Urinary bladder (tissue), 4 donors: ENCODE results near the gene KLHL28. TPM values are rescaled to one million over a fixed set of nuclear protein-coding genes. Genes with fewer than 3 reads are reported as not detected.

ENCODE experiments used
- DNase-seq: peaks from one replicate; pipeline ENCODE4 v3.0.0-alpha.2; 2015; ENCODE audit errors: extremely low spot score
- H3K27ac ChIP-seq: one replicate; pipeline ENCODE4 v1.5.1; 2013; ENCODE audit warnings: low read depth, mild to moderate bottlenecking, moderate library complexity
- H3K36me3 ChIP-seq: one replicate; pipeline ENCODE4 v1.6.1; 2013; ENCODE audit warnings: mild to moderate bottlenecking, moderate library complexity; ENCODE audit not compliant: insufficient read depth
- H3K4me1 ChIP-seq: one replicate; pipeline ENCODE4 v1.6.1; 2013; ENCODE audit warnings: mild to moderate bottlenecking, moderate library complexity; ENCODE audit not compliant: insufficient read depth
- H3K4me3 ChIP-seq: one replicate; pipeline ENCODE4 v1.5.1; 2013; ENCODE audit warnings: low read depth, low read length
- WGBS: extraction: QIAGEN DNeasy Blood & Tissue Kit; methylation state at CpG from one replicate; pipeline ENCODE4 v1.1.7; 2013; 5-methylcytosine and 5-hydroxymethylcytosine counted together
- polyA plus RNA-seq: library from polyadenylated mRNA; stranded (reverse); fragments of 200-250 nt; gene quantifications from one replicate; pipeline ENCODE4 v1.2.3, GENCODE V29; 2013
- total RNA-seq: library from RNA; depleted of rRNA; stranded (reverse); fragments of >200 nt; gene quantifications from one replicate; pipeline ENCODE4 v1.2.3, GENCODE V29; 2014
- donor health status: healthy with polysubstance abuse.
- donor health status: healthy.

KLHL28 gene, protein sequence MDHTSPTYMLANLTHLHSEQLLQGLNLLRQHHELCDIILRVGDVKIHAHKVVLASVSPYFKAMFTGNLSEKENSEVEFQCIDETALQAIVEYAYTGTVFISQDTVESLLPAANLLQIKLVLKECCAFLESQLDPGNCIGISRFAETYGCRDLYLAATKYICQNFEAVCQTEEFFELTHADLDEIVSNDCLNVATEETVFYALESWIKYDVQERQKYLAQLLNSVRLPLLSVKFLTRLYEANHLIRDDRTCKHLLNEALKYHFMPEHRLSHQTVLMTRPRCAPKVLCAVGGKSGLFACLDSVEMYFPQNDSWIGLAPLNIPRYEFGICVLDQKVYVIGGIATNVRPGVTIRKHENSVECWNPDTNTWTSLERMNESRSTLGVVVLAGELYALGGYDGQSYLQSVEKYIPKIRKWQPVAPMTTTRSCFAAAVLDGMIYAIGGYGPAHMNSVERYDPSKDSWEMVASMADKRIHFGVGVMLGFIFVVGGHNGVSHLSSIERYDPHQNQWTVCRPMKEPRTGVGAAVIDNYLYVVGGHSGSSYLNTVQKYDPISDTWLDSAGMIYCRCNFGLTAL
- total RNA-seq (36.7 TPM), polyA plus RNA-seq (5.6 TPM)

DNA sequence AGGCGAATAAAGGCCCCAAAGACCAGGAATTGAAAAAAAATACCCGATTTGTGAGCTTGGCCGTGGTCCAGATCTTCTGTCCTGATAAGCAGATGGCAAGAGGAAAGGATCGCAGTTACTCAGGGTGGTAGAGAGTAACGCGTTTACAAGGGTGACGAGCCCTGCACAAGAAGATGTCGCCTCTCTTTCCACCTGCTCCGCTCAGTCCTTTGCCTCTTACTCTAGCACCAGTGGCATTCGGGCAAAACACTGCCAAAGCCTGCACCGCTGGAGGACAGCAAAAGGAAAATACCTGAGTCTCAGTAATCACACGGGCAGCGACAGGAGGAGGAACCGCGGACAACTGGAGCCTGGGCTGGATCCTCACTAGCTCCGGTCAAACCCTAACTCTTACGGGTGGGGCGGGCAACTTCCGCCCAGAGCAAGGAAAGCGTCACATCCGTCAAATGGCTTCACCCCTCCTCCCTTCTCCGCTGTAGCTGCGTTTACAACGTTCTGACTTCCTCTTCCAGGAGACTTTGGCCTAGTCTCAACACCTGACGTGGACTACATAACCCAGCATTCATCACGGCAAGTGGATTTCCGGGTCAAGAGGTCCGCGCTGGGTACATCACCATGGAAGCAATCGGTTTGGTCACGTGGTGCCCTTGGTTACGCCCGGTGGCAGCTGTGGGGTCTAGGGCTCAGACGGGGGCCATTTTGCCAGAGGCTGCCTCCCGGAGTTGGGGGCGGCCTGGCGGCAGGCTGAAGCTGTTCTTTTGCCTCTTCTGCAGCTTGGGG lies at the start of gene KLHL28, which contains the start of gene TOGARAM1:
Gene KLHL28, minus strand, starts transcription at position 394 of the 780 bp plus-strand sequence. CDS start 16,019 bp downstream, outside the sequence.
Gene TOGARAM1, plus strand, starts transcription at position 637 of the 780 bp plus-strand sequence. CDS start 232 bp downstream, outside the sequence.
- DNase-seq: peak; percentile 100
- H3K27ac ChIP-seq: peak within 1 kb of the TSS; percentile 90
- no peaks in the 10 kb centered on the region for H3K4me1 ChIP-seq
- no peaks in the 10 kb centered on the region for H3K36me3 ChIP-seq
- H3K4me3 ChIP-seq: peak within 1 kb of the TSS; percentile 76
- WGBS: under 1% methylated on average over 37 of the region's 37 CpGs

DNA sequence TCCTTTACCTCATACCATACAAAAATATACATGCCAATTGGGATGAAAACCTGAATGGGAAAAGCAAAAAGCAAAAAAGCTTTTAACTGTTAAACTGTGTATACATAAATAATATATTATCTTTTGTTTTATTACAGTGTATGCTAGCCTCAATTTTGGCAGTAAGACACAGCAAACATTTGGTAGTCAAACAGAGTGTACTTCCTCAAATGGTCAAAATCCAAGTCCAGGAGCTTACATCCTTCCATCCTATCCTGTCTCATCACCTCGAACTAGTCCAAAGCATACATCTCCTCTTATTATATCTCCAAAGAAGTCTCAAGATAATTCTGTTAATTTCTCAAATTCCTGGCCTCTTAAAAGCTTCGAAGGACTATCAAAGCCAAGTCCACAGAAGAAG lies 42.2 kb upstream of the KLHL28 start:
- H3K36me3 ChIP-seq: peaks cover 2% of the 10 kb centered on the region
- DNase-seq: no peak
- no peaks in the 10 kb centered on the region for H3K4me1 ChIP-seq
- H3K4me3 ChIP-seq: no peak overlapping the region
- WGBS: 54% methylated on average over 2 of the region's 2 CpGs
- no peak overlapping the region for H3K27ac ChIP-seq

DNA sequence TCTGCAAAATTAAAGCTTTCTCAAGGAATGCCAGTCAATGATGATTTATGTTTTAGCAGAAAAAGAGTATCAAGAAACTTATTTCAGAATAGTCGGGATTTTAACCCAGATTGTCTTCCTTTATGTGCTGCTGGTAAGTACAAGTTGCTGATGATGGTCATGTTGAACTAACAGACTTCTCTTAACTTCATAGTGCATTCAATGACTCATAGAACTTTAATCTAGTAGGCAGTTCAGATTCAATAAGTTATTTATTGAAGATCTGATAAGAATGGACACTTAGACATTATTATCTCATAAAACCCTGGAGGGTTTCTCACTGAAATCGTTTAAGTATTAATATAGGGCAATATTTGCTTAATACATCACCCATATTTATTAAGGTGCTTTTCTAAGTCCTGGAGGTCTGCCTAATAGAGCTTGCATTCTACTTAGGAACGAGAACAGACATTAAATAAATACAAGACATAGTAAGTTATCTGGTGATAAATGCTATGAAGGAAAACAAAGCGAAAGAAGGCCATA lies 34.1 kb upstream of the KLHL28 start:
- Histone ChIP-seq H3K27ac (no peak overlapping the region), H3K36me3 (peaks cover 2% of the 10 kb centered on the region), H3K4me3 (no peak overlapping the region), H3K4me1 (no peaks in the 10 kb centered on the region)
- no peak for DNase-seq
- WGBS: 72% methylated on average over 4 of the region's 4 CpGs

DNA sequence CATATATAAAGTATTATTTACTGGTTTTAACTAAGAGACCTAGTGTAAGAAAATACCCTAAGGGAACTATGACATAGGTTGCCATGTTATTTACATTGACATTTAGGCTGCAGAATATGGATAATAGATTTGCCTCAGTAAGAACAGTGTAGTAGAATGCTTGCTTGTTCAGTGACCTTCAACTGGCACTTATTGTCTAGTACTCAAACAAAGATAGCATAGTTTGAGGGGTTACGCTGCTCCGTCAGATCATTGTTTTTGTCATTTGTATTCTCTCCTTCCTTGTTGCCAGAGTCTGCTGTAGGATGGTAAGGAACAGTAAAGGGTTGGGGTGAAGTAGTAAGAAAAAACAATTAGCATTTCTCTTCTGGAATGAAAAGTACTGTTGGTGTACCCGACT lies 33.4 kb upstream of the KLHL28 start:
- Histone ChIP-seq H3K27ac (no peak overlapping the region), H3K4me1 (no peaks in the 10 kb centered on the region), H3K4me3 (no peak overlapping the region), H3K36me3 (peaks cover 2% of the 10 kb centered on the region)
- WGBS: 93% methylated on average over 3 of the region's 3 CpGs
- DNase-seq: no peak

DNA sequence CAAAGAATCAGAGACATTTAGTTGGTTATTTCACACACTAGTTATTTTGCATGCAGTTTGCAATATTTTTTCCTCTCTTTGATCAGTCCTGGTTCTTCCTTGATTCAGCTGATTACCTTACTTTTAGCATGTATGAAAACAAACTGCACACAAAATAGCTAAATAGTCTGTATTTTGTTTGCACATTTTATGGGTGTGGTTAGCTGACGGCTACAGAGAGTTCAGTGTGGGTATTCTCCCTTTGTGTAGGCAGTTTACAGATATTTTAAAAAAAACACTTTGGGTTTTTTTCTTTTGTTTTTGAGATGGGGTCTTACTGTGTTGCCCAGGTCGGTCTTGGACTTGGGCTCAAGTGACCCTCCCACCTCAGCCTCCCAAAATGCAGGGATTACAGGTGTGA lies 28.8 kb upstream of the KLHL28 start:
- 67% methylated on average over 2 of the region's 2 CpGs for WGBS
- H3K4me1 ChIP-seq: no peaks in the 10 kb centered on the region
- no peak for DNase-seq
- no peak overlapping the region for H3K4me3 ChIP-seq
- no peak overlapping the region for H3K27ac ChIP-seq
- H3K36me3 ChIP-seq: no peaks in the 10 kb centered on the region

DNA sequence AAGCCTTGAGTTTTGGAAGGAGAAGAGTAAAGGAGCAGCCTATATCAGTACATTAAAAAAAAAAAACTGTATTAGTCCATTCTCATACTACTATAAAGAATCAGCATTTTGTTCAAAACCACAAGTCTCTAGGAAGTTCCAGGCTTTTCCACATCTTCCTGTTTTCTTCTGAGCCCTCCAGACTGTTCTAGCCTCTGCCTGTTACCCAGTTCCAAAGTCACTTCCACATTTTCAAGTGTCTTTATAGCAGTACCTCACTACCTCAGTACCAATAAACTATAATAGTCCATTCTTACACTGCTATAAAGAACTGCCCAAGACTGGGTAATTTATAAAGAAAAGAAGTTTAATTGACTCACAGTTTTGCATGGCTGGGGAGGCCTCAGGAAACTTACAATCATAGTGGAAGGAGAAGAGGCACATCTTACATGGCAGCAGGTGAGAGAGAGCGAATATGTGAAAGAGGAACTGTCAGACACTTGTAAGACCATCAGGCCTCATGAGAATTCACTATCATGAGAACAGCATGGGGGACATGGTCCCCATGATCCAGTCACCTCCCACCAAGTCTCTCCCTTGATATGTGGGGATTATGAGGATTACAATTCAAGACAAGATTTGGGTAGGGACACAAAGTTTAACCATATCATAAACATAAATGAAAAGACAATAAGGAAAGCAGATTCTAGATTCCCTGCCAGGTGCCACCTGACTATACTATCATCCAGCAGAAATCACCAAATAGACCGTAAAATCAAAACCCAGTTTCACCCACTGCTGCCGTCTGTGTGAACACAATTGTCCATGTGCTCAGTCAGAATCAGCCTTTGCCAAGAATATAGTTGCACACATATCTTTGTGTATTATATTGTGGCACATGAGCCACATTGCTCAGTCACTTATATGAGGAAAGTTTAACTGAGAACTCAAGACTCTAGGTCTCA lies 28.0 kb upstream of the KLHL28 start:
- H3K4me1 ChIP-seq: no peaks in the 10 kb centered on the region

DNA sequence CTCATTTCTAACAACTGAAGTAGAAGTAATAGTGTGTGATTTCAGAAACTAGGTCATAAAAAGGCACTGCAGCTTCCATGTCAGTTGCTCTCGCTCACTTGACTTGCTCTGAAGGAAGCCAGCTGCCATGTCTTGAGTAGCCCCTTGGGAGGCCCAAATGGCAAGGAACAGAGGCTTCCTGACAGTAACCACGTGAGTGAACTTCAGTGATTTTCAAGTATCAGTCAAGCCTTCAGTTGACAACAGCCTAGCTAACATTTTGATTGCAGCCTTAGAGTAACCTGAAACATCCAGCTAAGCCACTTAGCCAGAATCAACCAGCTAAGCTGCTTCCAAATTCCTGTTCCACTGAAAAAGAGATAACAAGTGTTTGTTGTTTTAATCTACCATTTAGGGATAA lies 26.9 kb upstream of the KLHL28 start:
- WGBS: 42% methylated on average over 2 of the region's 2 CpGs
- H3K4me1 ChIP-seq: no peaks in the 10 kb centered on the region
- no peak overlapping the region for H3K27ac ChIP-seq
- H3K36me3 ChIP-seq: no peaks in the 10 kb centered on the region
- no peak for DNase-seq
- no peak overlapping the region for H3K4me3 ChIP-seq

More for the DNA sequence above, 28.0 kb upstream of the KLHL28 start:
- no peak for DNase-seq
- WGBS: 77% methylated on average over 3 of the region's 3 CpGs
- H3K36me3 ChIP-seq: no peaks in the 10 kb centered on the region
- H3K27ac ChIP-seq: no peak overlapping the region
- no peak overlapping the region for H3K4me3 ChIP-seq

DNA sequence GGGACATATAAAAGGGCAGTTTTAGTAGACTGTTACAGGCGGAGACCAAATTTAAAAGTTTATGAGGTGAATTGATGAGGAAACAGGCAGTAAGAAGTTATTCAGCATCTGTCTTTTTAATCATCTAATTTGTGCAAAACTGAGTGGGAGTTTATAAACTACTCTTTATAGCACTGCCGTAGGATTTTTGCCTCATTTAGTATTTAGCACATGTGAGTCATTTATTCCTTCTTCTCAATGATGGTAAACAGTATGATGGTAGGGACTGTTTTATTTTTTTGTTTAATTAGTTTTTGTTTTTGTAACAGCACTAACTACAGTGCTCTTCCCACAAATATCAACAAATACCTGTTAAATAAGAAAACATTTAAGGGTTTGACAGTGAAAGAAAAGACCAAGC lies 20.8 kb upstream of the KLHL28 start:
- WGBS: 79% methylated on average over 2 of the region's 2 CpGs
- no peak overlapping the region for H3K27ac ChIP-seq
- no peaks in the 10 kb centered on the region for H3K36me3 ChIP-seq
- H3K4me3 ChIP-seq: no peak overlapping the region
- DNase-seq: no peak
- peaks cover 1% of the 10 kb centered on the region for H3K4me1 ChIP-seq

DNA sequence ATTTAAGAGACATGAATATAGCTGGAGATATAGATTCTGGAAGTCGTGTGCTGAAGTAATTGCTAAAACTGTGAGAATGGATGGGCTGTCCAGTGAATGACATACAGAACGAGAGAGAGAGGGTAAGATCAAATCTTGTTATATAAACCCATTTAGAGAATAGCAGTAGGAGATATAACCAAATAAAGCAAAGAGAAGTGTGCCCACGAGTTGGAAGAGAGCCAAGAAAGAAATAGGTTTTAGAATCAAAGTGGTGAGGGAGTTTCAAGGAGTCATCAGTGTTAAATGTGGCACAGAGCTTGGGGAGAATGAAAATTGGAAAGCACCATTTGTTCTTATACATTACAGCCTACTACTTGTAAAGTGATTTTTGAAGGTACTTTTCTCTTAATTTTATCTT lies 19.5 kb upstream of the KLHL28 start:
- Histone ChIP-seq H3K4me1 (peaks cover 1% of the 10 kb centered on the region), H3K4me3 (no peak overlapping the region), H3K36me3 (no peaks in the 10 kb centered on the region), H3K27ac (no peak overlapping the region)
- 72% methylated on average over 3 of the region's 3 CpGs for WGBS
- DNase-seq: no peak

DNA sequence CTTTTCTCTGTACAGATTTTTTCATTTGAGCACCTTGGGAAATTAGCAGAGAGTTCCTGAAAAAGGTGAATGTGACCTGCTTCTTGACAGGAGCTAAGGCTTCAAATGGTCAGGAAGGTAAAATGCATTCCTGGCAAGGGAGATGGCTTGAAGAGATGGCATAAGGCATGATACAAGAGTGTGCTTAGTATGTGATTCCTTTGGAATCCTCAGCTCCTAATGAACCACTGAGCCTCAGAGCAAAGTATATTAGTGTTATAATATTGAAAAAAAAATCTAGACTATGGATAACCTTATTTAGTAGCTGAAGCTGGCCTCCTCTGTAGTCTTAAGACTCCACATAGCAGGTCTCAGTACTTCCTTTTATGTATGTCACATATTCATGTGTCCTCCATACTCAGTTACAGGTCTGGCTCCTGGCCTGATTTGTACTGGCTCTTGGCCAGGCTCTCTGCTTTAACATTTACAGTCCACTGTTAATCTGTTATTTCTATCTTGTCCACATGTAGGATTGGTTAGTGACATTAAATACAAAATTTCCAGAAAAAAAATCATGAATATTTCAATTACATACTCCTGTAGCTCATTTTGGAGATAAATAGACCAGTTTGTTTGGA lies 18.1 kb upstream of the KLHL28 start:
- no peak overlapping the region for H3K4me3 ChIP-seq
- H3K4me1 ChIP-seq: peaks cover 1% of the 10 kb centered on the region
- no peak overlapping the region for H3K27ac ChIP-seq
- DNase-seq: no peak
- H3K36me3 ChIP-seq: no peaks in the 10 kb centered on the region

DNA sequence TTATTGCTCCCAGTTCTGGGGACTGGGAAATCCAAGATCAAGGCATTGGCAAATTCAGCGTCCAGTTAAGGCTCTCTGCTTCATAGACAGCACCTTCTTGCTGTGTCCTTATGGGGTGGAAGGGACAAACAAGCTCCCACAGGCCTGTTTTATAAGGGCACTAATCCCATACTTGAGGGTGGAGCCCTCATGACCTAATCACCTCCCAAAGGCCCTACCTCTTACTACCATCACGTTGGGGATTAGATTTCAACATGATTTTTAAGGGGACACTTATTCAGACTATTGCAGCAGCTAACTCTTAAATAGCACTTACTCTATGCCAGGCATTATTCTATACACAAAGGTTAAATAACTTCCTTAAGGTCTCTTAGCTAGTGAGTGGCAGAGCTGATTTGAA lies 17.5 kb upstream of the KLHL28 start:
- Histone ChIP-seq H3K27ac (no peak overlapping the region), H3K36me3 (no peaks in the 10 kb centered on the region), H3K4me1 (peaks cover 1% of the 10 kb centered on the region), H3K4me3 (no peak overlapping the region)
- DNase-seq: no peak
- WGBS: 65% methylated on average over 2 of the region's 2 CpGs

DNA sequence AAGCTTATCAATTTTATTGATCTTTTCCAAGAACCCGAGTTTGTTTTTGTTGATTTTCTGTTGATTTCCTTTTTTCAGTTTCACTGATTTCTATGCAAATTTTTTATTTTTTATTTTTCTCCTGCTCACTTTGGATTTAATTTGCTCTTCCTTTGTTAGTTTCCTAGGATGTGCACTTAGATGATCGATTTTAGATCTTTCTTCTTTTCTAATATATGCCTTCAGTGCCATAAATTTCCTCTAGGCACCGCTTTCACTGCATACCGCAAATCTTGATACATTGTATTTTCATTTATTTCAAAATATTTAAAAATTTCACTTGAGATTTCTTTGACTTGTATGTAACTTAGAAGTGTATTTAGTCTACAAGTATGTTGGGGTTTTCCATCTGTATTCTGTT lies 9.7 kb upstream of the KLHL28 start:
- 99% methylated on average over 4 of the region's 4 CpGs for WGBS

More for the DNA sequence above, 9.7 kb upstream of the KLHL28 start:
- Histone ChIP-seq H3K4me1 (peaks cover 3% of the 10 kb centered on the region), H3K4me3 (no peak overlapping the region), H3K36me3 (no peaks in the 10 kb centered on the region), H3K27ac (no peak overlapping the region)
- DNase-seq: no peak
